A673 (cell line): ENCODE results near the gene SIN3B. TPM values are rescaled to one million over a fixed set of nuclear protein-coding genes. Genes with fewer than 3 reads are reported as not detected.

Experiments
- BruUV-seq: library from RNA; stranded (reverse); fragments of 400-500 nt; replicated peaks from 2 replicates; lab custom pipeline; 2021; lab: Mats Ljungman, UMichigan
- CTCF ChIA-PET: fragments of 300-600 bp; sonication (Branson Sonifier 250); formaldehyde crosslinking; loops from one replicate; lab custom pipeline; 2022; ENCODE audit warnings: antibody characterized with exemption; lab: Charles Lee
- POLR2A ChIA-PET: fragments of 300-600 bp; sonication (Branson Sonifier 250); formaldehyde crosslinking; loops from one replicate; lab custom pipeline; 2022; ENCODE audit warnings: antibody characterized with exemption; ENCODE audit not compliant: low non-redundant PET; lab: Charles Lee
- DNase-seq: peaks from one replicate; pipeline ENCODE4 v3.0.0-alpha.2; 2015; ENCODE audit warnings: low spot score
- H3K27ac ChIP-seq: fragments of 200-600 bp; sonication (generic); 2 replicates; pipeline ENCODE4 v1.5.1; 2016; ENCODE audit warnings: mixed run types, low read depth, mild to moderate bottlenecking, mixed read lengths, antibody characterized with exemption, low read length; ENCODE audit not compliant: poor library complexity, severe bottlenecking
- H3K27me3 ChIP-seq: fragments of 200-600 bp; sonication (generic); replicated peaks from 2 replicates; pipeline ENCODE4 v1.6.1; 2017; ENCODE audit warnings: mixed run types, low read depth, mild to moderate bottlenecking, mixed read lengths, antibody characterized with exemption, low read length; ENCODE audit not compliant: insufficient read depth, poor library complexity
- H3K36me3 ChIP-seq: fragments of 200-600 bp; sonication (generic); 2 replicates; pipeline ENCODE4 v1.6.1; 2016; ENCODE audit warnings: mixed run types, mild to moderate bottlenecking, mixed read lengths, antibody characterized with exemption, low read length; ENCODE audit not compliant: insufficient read depth, poor library complexity, severe bottlenecking
- H3K4me1 ChIP-seq: fragments of 200-600 bp; sonication (generic); 2 replicates; pipeline ENCODE4 v1.6.1; 2017; ENCODE audit warnings: mixed run types, mild to moderate bottlenecking, mixed read lengths, antibody characterized with exemption, low read length; ENCODE audit not compliant: insufficient read depth, poor library complexity, severe bottlenecking
- H3K4me3 ChIP-seq: fragments of 200-600 bp; sonication (generic); 2 replicates; pipeline ENCODE4 v1.5.1; 2016; ENCODE audit warnings: low read depth, mixed run types, mild to moderate bottlenecking, mixed read lengths, low read length; ENCODE audit not compliant: poor library complexity, severe bottlenecking
- H3K9me3 ChIP-seq: fragments of 200-600 bp; sonication (generic); 2 replicates; pipeline ENCODE4 v1.6.1; 2016; ENCODE audit warnings: mixed run types, low read depth, mild to moderate bottlenecking, mixed read lengths, antibody characterized with exemption, low read length; ENCODE audit not compliant: poor library complexity, severe bottlenecking
- CTCF ChIP-seq: fragments of 300-800, 200-600 bp; sonication (generic); conservative IDR thresholded peaks from 2 replicates; pipeline ENCODE4 v1.5.1; 2017; ENCODE audit warnings: low read depth, mild to moderate bottlenecking, antibody characterized with exemption, low read length, moderate library complexity, mixed read lengths
- EZH2 ChIP-seq: fragments of 200-600 bp; sonication (generic); IDR thresholded peaks from 2 replicates; pipeline ENCODE4 v1.6.1; 2017; ENCODE audit warnings: borderline replicate concordance, low read depth, mild to moderate bottlenecking, mixed read lengths, antibody characterized with exemption, low read length; ENCODE audit not compliant: poor library complexity, severe bottlenecking
- intact Hi-C: fragments of 100-400 bp; cut with micrococcal nuclease; formaldehyde crosslinking; loops from one replicate; pipeline ENCODE4 v1.10.0; 2022; ENCODE audit not compliant: unreplicated experiment
- total RNA-seq: library from RNA; stranded (reverse); gene quantifications from 2 replicates; pipeline ENCODE4 v1.2.3, GENCODE V29; 2021

Gene SIN3B
- total RNA-seq, 1 experiment from 2014 or later, result 76.7 TPM

DNA sequence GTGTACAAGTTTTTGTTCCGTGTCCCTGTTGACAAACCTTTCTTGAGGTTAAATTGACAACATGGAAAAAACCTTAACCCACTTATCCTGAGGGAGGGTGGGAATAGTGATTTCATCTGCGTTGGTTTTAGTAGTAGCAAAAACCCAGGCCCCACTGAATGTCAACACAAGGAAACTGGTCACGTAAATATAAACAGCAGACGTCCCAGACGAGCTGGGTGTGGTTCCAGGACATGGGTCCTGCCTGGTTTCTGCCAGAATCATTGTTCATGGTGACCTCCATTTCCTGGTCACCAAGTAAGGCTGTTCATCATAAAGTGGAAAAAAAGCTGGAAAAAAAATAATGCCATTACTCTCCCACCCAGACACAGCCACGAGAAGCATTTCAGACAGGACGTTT is 42.7 kb downstream of the SIN3B start:
- intact Hi-C loops, result no loop called here
- ChIA-PET POLR2A (no interaction called here), CTCF (no interaction called here)
- H3K4me1 ChIP-seq, result no peaks in the 10 kb centered on the region
- H3K4me3 ChIP-seq, result no peak overlapping the region
- peaks cover 39% of the 10 kb centered on the region for H3K36me3 ChIP-seq
- no peak overlapping the region for H3K27ac ChIP-seq
- DNase-seq, result no peak
- H3K27me3 ChIP-seq, result no peaks in the 10 kb centered on the region
- BruUV-seq, result TSS peak; percentile 36
- H3K9me3 ChIP-seq, result no peaks in the 10 kb centered on the region
- TF ChIP-seq EZH2, result no peak
- no peak for TF ChIP-seq CTCF

- Histone ChIP-seq H3K27me3 (no peaks in the 10 kb centered on the region), H3K4me1 (no peaks in the 10 kb centered on the region), H3K36me3 (peaks cover 40% of the 10 kb centered on the region), H3K9me3 (no peaks in the 10 kb centered on the region), H3K4me3 (no peak overlapping the region), H3K27ac (no peak overlapping the region)
- BruUV-seq, result no TSS peak
- ChIA-PET CTCF (no interaction called here), POLR2A (no interaction called here)
- intact Hi-C loops, result no loop called here
- TF ChIP-seq EZH2 (no peak), CTCF (no peak)
- DNase-seq, result no peak
These were observed 43.5 kb downstream of the SIN3B start for GRCh38 chr19:16872728-16873127.

DNA sequence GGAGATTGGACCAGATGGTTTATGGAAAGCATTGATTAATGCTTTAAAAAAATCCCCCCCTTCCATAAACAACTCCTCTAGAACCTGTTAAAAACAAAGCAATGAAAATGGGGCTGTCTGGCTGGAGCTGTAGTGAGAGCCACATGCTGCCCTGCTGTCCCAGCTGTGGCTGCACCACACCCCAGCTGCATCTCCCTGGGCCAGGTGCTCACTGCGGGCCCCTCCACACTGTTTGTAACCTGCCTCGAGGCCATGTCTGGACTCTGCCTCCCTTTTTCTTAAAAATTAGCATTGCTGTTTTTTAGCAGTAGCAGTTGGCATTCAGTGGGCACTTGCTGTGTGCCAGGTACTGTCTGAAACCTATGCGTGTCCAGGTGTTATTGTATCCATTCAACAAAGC is 44.4 kb downstream of the SIN3B start:
- POLR2A ChIA-PET, result interaction anchor here (0.8 kb wide), 1 partner anchor 189 kb away, joined by 5 read pairs; no protein-coding TSS in a partner anchor
- CTCF ChIA-PET, result no interaction called here
- no TSS peak for BruUV-seq
- DNase-seq, result no peak
- Histone ChIP-seq H3K9me3 (no peaks in the 10 kb centered on the region), H3K27me3 (no peaks in the 10 kb centered on the region), H3K4me1 (no peaks in the 10 kb centered on the region), H3K36me3 (peaks cover 47% of the 10 kb centered on the region), H3K27ac (no peak overlapping the region), H3K4me3 (no peak overlapping the region)
- intact Hi-C loops, result no loop called here
- TF ChIP-seq EZH2 (no peak), CTCF (no peak)
